Ascending aorta (tissue), 2 donors: ENCODE data around the gene CCL2. TPM values are rescaled to one million over a fixed set of nuclear protein-coding genes. Genes with fewer than 3 reads are reported as not detected.
A peak's percentile ranks its signal among the peaks of the same experiment; 100 is the strongest.

Experiments used
- DNase-seq, 2 donors: peaks; one replicate each; pipeline ENCODE4 v3.0.0-alpha.2; 2019; ENCODE audit warnings: low spot score in 2 of 2
- H3K27ac ChIP-seq, 2 donors: fragments of 200-600 bp; sonication (generic); one replicate each; pipeline ENCODE4 v1.5.1; 2016 to 2017; ENCODE audit warnings: mild to moderate bottlenecking in 1 of 2
- H3K27me3 ChIP-seq: fragments of 200-600 bp; sonication (generic); one replicate; pipeline ENCODE4 v1.5.1; 2017
- H3K36me3 ChIP-seq, 2 donors: fragments of 200-600 bp; sonication (generic); one replicate each; pipeline ENCODE4 v1.5.1; 2016
- H3K4me1 ChIP-seq, 2 donors: fragments of 200-600 bp; sonication (generic); one replicate each; pipeline ENCODE4 v1.5.1; 2016 to 2017; ENCODE audit warnings: mild to moderate bottlenecking in 1 of 2
- H3K4me3 ChIP-seq, 2 donors: fragments of 200-600 bp; sonication (generic); one replicate each; pipeline ENCODE4 v1.5.1; 2016 to 2017; ENCODE audit warnings: mild to moderate bottlenecking in 1 of 2
- H3K9me3 ChIP-seq, 2 donors: fragments of 200-600 bp; sonication (generic); one replicate each; pipeline ENCODE4 v1.5.1; 2016
- CTCF ChIP-seq, 3 experiments: fragments of 200-600 bp in 2 of 3; fragments of 450-650 bp in 1 of 3; sonication (generic) in 2 of 3; IDR thresholded peaks; one replicate each; pipeline ENCODE4 v1.5.1; 2016 to 2019; ENCODE audit warnings: antibody characterized with exemption in 3 of 3, mild to moderate bottlenecking in 1 of 3, moderate library complexity in 1 of 3
- intact Hi-C: fragments of 100-400 bp; cut with DNase I; formaldehyde crosslinking; loops from one replicate; pipeline ENCODE4 v1.15.1; 2023
- total RNA-seq: library from RNA; depleted of rRNA; stranded (reverse); fragments of >200 nt; gene quantifications from one replicate; pipeline ENCODE4 v1.1.0, GENCODE V29; 2016

Gene CCL2
- total RNA-seq, 1 donor from 2014 or later = 162 TPM

DNA sequence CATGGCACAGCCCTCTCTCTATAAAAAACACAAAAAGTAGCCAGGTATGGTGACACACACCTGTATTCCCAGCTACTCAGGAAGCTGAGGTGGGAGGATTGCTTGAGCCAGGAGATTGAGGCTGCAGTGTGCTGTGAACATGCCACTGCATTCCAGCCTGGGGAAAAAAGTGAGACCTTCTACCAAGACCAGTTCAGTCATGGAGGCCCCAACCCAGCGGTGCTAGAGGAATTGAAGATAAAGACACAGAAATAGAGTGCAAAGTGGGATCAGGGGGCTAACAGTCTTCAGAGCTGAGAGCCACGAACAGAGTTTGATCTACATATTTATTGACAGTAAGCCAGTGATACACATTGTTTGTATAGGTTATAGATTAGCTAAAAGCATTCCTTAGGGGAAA, 48.5 kb downstream of the CCL2 start:
- no peak for TF ChIP-seq CTCF (IDR thresholded peaks at IDR 0.05)
- Histone ChIP-seq H3K27me3 (no peaks in the 10 kb centered on the region), H3K27ac (no peak overlapping the region), H3K4me1 (peaks cover 3 to 10% of the 10 kb centered on the region in 2 donors), H3K4me3 (no peak overlapping the region), H3K36me3 (no peaks in the 10 kb centered on the region), H3K9me3 (no peaks in the 10 kb centered on the region)
- DNase-seq = no peak
- intact Hi-C loops = no loop called here

GRCh38 chr17:34305061-34305460, 50.0 kb downstream of the CCL2 start:
- intact Hi-C loops = loop anchor here (5.0 kb wide), 1 partner anchor 58 kb away; no protein-coding TSS in a partner anchor

GRCh38 chr17:34305606-34306005, 50.5 kb downstream of the CCL2 start:
- Histone ChIP-seq H3K4me1 (peaks cover 3 to 9% of the 10 kb centered on the region in 2 donors), H3K27ac (no peak overlapping the region), H3K4me3 (no peak overlapping the region), H3K36me3 (no peaks in the 10 kb centered on the region), H3K27me3 (no peaks in the 10 kb centered on the region), H3K9me3 (no peaks in the 10 kb centered on the region)
- TF ChIP-seq CTCF (IDR thresholded peaks at IDR 0.05) = no peak
- no peak for DNase-seq
- intact Hi-C loops = loop anchor here (2.0 to 5.0 kb wide), 2 partner anchors 55 to 58 kb away; no protein-coding TSS in a partner anchor

More at GRCh38 chr17:34305061-34305460, 50.0 kb downstream of the CCL2 start:
- DNase-seq = no peak
- Histone ChIP-seq H3K27me3 (no peaks in the 10 kb centered on the region), H3K36me3 (no peaks in the 10 kb centered on the region), H3K4me3 (no peak overlapping the region), H3K4me1 (peaks cover 3 to 10% of the 10 kb centered on the region in 2 donors), H3K9me3 (no peaks in the 10 kb centered on the region), H3K27ac (no peak overlapping the region)
- TF ChIP-seq CTCF (IDR thresholded peaks at IDR 0.05) = no peak

DNA sequence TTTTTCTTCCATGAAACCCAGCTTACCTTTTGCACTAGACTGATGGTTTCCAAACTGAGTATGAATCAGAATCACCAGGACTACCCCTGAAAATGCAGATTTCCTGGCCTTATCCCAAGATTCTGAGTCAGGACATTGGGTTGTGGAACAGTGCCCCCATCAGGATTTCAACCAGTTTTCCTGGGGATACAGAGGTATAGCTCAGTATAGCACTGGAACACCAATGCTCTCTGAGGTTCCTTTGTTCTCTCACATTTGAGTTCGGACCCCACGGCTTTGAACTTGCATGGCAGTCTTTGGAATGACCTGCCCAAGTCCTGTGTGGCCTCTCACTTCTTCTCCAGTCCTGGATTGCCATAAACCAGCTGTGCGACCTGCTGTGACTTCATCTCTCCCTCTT, 51.4 kb downstream of the CCL2 start:
- intact Hi-C loops = loop anchor here (2.0 to 5.0 kb wide), 2 partner anchors 54 to 59 kb away; no protein-coding TSS in a partner anchor
- H3K27ac ChIP-seq = no peak overlapping the region
- TF ChIP-seq CTCF (IDR thresholded peaks at IDR 0.05) = peak; percentile 48 to 60 (median 51)

More for the DNA sequence above, 51.4 kb downstream of the CCL2 start:
- Histone ChIP-seq H3K36me3 (no peaks in the 10 kb centered on the region), H3K4me3 (no peak overlapping the region), H3K9me3 (no peaks in the 10 kb centered on the region), H3K4me1 (peaks cover 0 to 5% of the 10 kb centered on the region in 2 donors), H3K27me3 (no peaks in the 10 kb centered on the region)
- DNase-seq = peak in 1 of 2 donors; percentile 69

Other genes with a start within 250 kb of the CCL2 start
- gene CCL7, start 14.9 kb downstream of the CCL2 start, total RNA-seq = not detected
- gene CCL11, start 30.5 kb downstream of the CCL2 start, total RNA-seq = not detected
- gene CCL8, start 64.2 kb downstream of the CCL2 start, total RNA-seq = not detected
- gene CCL13, start 101.2 kb downstream of the CCL2 start, total RNA-seq = not detected
- gene CCL1, start 107.9 kb downstream of the CCL2 start, total RNA-seq = not detected